Effector CD8-positive, alpha-beta T cell (primary cell): Measurements from ENCODE around the gene PXN.
"Not testable (repeated sequence)": the region's sequence is repeated elsewhere in the genome, so short reads cannot be mapped to it uniquely, and the experiment has no call there.

ENCODE experiments used
- DNase-seq: peaks from one replicate; lab custom pipeline; 2025; lab: John Stamatoyannopoulos, UW

Gene PXN

DNA sequence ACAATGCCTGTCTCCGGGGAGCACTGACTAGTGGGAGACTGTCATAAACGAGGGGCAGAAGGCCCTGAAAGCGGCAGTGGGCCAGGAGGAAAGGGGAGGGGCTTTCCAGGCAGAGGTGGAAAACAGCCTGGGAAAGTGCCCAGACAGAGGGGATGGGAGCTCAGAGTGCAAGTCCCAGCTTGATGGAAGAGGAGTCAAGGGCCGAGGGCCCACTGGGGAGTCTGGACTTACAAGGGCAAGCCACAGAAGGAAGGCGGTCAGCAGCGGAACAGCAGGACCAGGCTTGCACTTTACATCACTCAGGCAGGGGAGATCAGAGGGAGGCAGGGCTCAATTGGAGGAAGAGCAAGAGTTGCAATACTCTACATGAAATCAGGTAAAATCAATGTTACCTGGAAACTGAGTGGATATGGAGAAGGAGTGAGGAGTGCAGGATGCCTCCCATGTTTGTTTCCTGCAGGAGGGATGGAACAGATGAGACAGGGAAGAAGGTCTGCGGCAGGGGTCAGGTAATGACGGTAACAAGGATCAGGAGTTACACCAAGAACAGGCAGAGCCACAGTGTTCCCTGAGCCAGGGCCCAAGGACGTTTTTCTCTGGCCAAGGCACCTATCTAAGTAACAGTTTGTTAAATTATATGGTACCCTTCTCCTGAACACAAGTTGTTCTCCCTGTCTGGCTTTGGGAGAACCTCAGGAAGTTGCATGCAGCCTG, 23.8 kb downstream of the PXN start:
- no peak for DNase-seq

DNA sequence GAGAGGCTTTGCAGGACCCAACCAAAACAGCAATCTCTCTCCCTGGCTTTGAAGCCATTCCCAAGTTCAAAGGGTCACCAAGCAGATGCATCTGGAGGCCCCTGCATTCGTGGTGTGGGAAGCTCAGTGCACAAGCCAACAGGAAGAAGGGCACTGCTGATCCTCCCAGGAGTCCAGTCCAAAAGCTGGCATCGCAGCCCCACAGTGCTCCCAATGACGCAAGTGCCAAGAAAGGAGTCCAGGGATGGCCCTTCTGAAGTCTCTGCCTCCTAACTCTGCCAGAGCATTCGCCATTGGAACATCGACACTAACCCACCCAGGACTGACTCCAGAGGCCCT, 25.1 kb downstream of the PXN start:
- no peak for DNase-seq

DNA sequence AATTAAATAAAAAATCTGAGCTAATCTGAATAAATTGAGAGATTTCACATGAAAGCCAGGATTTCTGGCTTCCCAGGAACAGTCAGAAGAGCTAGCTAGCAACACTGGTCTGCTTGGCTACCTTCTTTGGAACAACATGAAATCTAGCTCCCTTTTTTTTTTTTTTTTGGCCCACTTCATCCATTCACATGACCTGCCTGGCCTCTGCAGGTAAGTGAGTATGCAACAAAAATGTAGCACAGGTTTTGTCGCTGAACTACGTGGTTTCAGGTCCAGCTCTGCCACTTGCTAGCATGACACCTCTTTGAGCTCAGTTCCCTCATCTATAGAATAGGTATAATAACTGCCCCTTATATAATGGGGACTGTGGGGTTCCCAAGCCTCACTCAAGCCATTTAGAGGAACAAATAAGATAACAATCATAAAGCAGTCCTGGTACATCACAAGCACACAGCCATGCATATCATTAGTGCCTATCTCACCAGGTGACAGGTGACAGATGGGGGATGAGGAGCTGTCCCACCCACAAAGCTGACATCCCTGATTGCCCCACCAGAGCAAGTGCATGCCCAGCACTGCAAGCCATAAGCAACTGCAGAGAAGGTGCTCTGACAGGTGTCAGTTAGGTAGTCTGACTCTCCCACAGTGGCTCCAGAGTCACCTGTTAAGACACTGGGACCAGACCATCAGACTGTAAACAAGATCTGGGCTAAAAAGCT, 25.6 kb downstream of the PXN start:
- DNase-seq: no peak

DNA sequence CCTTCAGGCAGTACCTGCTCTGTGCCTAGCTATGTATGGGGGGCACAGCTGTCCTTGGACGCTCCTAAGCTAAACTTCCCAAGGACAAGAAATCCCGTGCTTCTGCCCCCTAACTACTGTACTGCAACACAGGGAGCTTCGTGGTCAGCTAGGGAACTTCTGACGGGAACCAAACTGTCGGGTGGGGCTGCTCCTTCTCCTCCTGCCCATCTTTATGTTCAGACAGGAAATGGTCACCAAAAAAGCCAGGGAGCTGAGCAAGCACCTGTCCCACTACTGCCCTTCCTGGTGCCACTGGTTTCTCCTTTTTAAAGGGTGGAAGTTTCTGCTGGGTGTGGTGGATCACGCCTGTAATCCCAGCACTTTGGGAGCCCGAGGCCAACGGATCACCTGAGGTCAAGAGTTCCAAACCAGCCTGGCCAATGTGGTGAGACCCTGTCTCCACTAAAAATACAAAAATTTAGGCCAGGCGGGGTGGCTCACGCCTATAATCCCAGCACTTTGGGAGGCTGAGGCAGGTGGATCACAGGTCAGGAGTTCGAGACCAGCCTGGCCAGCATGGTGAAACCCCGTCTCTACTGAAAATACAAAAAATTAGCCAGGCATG, 26.6 kb downstream of the PXN start:
- DNase-seq: no peak

DNA sequence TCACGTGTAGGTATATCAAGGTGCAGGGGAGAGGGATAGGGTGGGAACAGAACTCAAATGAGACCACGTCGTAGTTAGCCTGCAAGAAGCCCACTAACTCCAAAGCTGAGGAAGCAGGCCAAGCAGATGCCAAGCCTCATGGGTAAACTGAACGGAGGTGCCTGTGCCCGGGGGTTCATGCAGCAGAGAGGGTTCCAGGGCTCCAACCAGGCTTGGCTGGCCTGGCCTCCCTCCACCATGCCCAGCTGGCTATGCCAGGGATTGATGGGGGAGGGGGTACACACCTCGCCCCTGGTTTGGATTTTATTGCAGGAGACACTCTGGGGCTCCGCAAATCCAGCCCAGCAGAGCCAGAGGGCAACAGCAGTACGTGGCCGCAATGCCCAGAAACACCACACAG, 27.3 kb downstream of the PXN start:
- no peak for DNase-seq

DNA sequence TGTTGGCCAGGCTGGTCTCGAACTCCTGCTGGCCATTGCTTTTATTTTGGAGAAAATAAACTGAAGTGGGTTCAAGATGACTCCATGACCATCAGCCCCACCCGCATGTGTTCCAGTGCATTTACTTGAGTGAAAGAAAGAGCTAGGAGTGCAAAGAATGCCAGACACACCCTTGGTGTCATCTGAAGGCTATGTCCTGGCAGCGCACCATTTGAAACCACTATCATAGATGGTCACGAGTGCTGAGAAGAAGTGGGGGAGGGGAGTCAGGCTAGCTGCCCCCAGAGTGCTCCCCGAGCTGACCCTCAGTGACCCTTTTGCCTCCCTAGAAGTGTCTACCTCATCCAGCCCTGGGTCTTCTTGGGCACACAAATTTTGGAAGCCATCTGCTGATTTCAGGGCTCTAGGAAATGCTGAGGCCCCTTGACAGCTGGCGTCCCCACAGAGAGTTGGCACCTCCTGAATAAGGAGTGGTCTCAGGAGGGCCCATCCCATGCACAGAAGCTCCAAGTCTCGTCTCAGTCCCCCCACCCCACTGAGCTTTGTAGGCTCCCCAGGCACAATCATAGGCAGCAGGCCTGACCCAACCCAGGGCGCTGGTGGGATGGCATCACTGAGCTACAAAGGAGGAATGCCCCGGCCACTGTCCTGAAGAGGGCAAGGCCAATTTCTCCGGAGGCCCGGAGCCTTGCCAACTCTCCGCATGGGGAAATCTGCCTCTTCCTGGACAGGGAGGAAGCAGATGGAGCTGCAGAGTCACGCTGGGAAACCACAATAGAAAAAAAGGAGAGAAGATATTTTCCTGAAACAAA, 28.0 kb downstream of the PXN start:
- DNase-seq: no peak

DNA sequence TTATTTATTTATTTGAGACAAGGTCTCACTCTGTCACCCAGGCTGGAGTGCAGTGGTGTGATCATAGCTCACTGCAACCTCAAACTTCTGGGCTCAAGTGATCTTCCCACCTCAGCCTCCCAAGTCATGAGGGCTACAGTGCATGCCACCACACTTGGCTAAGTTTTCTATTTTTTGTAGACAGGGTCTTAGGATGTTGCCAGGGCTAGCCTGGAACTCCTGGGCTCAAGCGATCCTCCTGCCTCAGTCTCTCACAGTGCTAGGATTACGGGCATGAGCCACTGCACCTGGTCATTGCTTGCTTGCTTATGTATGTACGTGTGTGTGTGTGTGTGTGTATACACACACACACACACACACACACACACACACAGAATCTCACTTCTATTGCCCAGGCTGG, 28.7 kb downstream of the PXN start:
- not testable (repeated sequence) for DNase-seq

DNA sequence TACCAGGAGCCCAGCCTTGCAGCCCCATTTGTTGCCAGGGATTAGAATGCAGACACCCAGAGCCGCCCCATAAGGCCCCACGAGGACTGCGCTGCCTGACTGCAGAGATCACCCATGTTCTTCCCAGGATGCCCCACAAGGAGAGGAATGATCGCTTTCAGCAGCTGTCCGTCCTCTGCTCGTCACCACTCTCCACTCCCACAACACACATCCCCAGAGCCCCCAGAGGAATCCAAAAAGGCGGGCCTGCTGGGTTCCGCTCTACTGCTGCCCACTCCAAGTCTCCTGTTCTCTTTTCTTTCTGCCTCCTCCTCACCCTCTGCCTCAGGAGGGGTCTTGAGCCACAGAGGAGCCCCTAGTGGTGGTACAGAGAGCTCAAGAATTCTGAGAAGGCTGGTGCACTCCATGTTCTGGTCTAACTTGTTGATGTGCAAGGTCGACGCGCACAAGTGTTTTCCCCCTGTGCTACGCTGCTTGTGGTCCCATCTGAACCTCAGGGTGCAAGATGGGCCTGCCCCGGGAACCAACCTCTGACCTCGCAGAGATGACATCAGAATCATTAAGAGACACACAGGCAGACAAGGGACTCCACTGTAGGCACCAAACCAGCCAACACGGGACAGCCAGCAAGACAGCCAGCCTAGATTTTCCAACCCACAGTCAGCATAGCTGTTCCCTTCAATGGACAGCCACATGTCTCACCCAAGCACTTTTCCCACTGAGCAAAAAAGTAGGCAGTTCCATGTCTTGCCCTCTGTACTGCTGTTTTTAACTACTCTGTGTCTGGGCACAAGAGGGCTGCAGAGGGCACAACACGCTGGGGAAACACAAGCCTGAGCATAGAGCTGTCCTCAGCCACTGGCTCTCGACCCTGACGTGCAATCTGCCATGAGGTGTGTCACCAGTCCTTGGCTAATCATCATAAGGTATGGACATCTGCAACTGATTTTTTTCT, 29.9 kb downstream of the PXN start:
- DNase-seq: no peak

DNA sequence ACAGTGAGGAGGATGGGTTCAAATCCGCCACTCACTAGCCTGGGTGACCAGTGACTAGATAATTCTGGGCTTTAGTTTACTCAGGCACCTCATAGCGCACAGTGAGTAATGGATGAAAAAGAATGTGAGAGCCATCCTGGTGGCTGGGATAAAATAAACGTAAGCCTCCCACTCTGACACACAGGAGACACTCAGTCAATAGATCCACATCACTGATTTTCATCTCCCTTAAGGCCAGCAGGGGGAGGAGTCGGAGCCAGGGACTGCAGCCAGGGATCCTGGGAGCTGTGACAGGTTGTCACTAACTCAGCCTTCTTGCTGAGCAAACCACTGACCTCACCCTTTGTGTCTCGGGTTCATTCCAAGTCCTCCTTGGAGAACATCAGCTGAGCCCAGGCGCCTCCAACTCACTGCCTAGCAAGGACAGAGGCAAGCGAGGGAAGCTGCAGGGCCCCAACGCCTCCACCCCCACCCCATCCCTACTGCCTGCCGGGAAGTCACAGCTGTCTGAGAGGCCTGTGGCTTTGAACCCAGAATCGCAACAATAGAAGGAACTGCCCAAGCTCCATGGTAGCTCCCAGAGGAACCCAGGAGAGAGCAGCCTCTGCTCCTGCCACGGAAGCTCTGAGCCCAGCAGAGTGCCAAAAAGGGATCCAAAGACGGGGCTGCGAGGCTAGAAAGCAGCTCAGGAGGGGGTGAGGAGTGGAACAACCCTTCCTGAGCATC, 30.7 kb downstream of the PXN start:
- DNase-seq: no peak

DNA sequence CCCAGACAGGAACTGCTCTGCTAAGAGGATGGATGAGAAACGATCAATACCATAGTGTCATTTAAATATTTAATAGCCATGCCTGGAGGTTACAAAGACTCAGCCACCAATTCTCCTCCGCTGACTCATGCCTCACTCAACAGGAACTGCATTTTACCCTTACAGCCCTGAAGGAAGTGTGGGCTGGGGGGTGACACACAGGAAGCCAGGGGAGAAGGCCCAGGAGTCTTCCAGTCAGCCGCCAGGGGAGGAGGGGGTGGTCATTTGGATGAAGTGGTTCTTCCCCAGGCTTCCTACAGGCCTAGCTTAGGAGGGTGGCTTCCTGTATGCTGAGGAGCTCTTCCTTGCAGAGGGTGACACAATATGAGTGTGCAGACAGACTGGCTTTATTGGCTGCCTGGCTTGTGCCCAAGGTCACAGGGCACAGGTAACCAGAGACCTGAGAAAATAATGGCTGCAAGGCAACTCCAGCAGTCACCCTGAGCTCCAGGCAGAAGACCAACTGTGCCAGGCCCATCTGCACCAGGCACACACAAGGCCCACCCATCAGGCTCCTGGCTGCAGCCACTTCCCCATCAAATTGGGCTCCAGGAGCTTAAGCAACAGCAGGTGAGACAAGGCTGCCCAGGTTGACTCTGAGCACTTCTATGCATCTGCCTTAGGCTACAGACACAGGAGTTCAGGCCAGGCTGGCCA, 34.1 kb downstream of the PXN start:
- DNase-seq: peak; percentile 19

DNA sequence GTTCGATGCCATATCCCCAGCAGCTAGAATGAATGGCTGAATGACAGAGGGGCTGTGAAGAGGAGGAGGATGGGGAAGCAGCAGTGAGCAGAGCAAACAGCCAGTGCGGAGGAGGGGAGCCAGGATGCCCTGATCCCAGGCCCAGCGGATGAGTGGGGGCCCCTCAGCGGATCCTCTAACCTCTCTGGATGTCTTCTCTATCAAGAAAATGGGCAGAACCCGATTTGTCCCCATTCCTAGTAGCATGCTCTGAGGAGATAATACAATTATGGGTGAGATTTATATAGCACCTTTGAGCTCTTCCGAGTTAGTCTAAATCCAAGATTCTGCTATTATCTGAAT, 34.6 kb downstream of the PXN start:
- DNase-seq: no peak

DNA sequence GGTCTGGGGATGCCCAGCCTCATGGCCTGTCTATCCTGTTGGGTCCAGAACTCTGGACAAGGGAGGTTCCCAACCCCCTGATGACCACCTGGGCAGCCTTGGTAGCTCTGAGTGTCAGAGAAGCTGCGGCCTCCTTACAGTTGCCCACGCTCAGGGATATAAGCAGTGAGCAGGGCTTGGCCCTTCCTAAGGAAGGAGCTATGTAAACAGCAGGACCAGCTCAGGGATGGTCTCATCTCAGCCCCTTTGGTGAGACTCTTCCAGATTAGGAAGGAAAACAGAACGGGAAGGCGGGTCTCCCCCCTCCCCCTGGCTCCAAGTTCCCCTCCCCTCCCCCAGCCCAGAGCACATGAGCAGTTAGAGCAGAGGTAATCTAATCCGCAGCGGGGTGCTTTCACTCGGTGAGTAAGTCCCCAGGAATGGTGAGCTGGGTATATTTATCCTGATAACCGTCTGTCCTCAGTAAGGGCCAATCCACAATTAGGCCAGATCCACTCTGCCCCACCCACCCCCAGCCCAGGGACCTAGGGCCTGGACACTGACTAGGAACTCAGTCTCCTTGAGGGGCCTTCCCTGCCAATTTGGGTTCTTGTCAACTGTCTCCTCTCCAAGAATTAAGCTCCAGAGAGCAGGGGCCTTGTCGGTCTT, 35.1 kb downstream of the PXN start:
- no peak for DNase-seq

DNA sequence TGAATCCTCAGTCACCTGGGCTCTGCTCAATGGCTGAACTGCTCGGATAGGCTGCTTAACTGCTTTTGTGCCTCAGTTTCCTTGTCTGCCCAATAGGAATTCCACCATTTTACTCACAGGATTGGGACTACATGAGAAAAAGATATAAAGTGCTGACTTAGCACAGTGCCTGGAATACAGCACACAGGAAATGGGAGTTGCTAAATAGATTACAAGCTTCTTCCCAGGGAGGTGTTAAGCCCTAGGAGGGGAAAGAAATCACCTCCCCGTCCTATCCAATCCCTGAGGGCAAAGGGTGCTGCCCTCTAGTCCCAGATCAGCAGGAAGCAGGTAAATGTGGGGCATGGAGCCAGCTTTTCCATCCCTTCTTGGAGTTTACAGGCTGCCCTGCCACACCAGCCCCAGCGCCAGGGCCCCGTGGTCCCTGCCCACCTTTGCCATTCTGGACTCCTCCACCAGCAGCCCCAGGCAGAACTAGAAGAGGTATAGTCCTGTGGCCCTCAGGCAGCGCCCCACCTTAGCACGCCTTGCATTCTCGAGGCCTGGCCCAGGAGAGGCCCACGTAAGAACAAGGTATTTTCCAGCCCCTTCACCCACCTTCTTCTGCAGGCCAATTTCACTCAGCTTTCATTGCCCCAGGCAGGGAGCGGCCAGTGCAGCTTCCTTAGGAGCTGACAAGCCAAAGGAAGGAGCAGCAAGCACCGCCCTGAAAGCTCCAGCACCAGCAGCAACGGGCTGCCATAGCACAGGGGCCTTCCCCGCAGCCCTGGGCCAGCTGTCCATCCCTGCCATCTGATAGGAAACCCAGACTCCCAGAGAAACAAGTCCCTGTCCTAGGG, 35.8 kb downstream of the PXN start:
- no peak for DNase-seq

DNA sequence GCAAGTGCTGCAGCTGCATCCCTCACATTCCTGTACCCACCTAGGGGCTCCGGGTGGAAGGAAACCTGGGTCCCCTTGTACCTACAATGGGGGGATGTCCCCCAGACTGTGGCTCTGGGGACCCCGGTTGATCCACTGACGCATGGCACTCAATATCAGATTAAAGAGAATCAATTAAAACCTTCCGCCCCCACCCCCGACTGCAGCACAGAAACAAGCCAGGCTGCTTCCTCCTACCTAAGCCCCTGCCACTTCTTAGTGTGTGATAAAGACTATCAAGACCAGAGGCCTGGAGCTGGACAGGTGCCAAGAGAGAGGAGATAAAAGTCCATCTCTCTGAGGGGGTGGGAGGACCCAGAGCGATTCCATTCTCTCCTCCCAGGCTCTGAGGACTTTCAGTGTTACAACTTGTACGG, 36.5 kb downstream of the PXN start:
- DNase-seq: no peak

DNA sequence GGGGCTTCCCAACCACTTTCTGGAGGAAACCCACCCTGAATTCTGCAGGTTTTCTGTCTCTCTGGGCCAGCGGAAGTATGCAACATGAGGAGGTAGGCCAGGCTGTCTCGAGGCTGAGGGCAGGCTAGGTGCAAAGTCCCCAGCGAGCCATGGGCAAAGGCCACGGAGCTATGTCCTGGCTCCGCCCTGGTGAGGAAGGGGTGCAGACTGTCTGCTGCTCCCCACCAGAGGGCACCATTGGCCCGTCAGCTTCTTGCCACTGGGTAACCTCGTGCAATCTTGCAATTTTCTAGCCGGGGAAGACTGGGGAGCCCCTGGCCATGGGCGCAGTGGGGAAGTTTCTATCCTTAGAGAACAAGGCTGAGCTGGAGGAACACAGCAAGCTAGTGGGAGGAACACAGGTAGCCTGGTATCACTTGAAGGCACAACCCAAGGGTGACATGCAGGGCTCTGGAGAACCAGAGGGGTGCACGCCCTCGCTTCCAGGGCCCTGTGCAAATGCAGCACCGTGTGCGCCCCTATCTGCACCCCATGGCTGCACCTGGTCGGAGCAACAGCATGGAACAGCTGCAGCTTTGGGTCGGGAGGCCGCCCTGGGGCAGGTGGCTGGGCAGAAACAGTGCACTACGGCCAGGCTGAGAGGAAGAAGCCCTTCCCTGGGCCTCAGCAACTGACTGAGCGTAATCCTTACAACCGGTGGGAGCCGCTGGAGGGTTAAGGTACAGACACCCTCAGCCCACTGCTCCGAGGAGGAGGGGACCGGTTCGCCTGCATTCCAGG, 37.0 kb downstream of the PXN start:
- peak; percentile 78 for DNase-seq

DNA sequence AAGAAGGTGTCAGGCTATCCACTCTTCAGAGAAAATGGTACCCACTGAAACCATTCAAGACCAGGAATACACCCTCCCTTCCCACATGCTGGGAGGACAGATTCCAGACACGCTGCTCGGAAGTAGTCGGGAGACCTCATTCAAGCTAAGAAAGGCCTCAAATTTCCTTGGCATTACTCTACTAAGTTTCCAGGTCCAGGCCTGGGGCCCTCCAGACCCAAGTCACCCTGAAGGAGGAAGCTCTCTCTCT, 37.6 kb downstream of the PXN start:
- DNase-seq: no peak

DNA sequence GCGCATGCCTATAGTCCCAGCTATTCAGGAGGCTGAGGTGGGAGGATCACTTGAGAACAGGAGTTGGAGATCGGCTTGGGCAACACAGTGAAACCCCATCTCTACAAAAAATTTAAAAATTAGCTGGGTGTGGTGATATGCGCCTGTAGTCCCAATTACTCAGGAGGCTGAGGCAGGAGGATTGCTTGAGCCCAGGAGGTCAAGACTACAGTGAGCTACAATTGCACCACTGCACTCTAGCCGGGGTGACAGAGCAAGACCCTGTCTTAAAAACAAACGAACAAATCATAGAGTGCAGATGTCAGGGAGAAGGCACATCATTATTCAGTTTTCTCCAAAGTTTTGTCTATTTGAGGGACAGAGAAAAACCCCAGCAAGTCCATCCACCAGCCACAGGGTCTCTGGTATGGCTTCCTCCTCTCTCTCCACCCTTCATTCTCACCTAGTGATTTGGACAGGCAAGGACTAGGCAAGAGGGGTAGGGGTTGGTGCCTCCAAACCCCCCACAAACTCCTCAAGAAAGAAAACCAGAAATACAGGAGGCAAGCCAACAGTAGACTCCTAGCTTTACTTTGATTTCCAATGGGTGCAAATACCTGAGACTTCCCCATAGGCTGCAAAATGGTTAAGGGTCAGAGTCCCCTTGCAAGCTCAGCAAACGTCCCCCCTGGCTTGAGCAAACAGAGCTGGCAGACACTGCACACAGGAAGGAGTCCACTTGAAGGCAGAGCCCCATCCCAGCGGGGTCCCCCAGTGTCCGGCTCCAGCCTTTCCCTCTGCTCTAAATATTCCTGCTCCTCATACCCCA, 38.1 kb downstream of the PXN start:
- DNase-seq: no peak
